Measurements from ENCODE around the gene KSR1.

- no peak for TF ChIP-seq CTCF (IDR thresholded peaks at IDR 0.05)
- TF ChIP-seq POLR2A (IDR thresholded peaks at IDR 0.05), result no peak
These were observed 103.5 kb downstream of the KSR1 start for GRCh38 chr17:27559506-27560481.
